Left ventricle myocardium superior (tissue), 1 donor: ENCODE data around the gene IRS2. TPM values are rescaled to one million over a fixed set of nuclear protein-coding genes. Genes with fewer than 3 reads are reported as not detected.

Source experiments
- ATAC-seq: fragments of 200-7000 bp; cut with Tn5 transposase; one replicate; pipeline ENCODE4 v1.9.1; 2020; ENCODE audit warnings: mild to moderate bottlenecking, moderate library complexity
- DNase-seq: peaks from one replicate; pipeline ENCODE4 v3.0.0-alpha.2; 2020
- intact Hi-C: fragments of 100-400 bp; cut with micrococcal nuclease; formaldehyde crosslinking; loops from one replicate; pipeline ENCODE4 v1.11.0; 2022
- total RNA-seq: library from RNA; stranded (reverse); fragmentation: NEBNext Ultra II Directional; extraction: Animal tissue kit (Norgen Biotek cat#: 25700); gene quantifications from one replicate; pipeline ENCODE4 v1.2.1, GENCODE V29; 2021
- donor health status: DM: no; HTN: yes; CAD: no; lungs with severe emphysema.

IRS2 gene
- total RNA-seq, 1 donor from 2014 or later: 11.3 TPM

- DNase-seq: no peak
- intact Hi-C loops: loop anchor here (10.0 kb wide), 1 partner anchor 818 kb away; no protein-coding TSS in a partner anchor
- ATAC-seq: no peak
Observed at GRCh38 chr13:109782823-109783431, 3.5 kb downstream of the IRS2 start.

- intact Hi-C loops: loop anchor here (10.0 kb wide), 1 partner anchor 817 kb away; no protein-coding TSS in a partner anchor
- ATAC-seq (no peak), DNase-seq (no peak)
Observed at GRCh38 chr13:109782066-109782822, 4.1 kb downstream of the IRS2 start.

GRCh38 chr13:109781384-109782065 lies 4.9 kb downstream of the IRS2 start:
- intact Hi-C loops: loop anchor here (10.0 kb wide), 1 partner anchor 817 kb away; no protein-coding TSS in a partner anchor
- no peak for DNase-seq

GRCh38 chr13:109780845-109781383 lies 5.5 kb downstream of the IRS2 start:
- no peak for ATAC-seq
- intact Hi-C loops: loop anchor here (10.0 kb wide), 1 partner anchor 816 kb away; no protein-coding TSS in a partner anchor
- no peak for DNase-seq

More at GRCh38 chr13:109781384-109782065, 4.9 kb downstream of the IRS2 start:
- no peak for ATAC-seq

DNA sequence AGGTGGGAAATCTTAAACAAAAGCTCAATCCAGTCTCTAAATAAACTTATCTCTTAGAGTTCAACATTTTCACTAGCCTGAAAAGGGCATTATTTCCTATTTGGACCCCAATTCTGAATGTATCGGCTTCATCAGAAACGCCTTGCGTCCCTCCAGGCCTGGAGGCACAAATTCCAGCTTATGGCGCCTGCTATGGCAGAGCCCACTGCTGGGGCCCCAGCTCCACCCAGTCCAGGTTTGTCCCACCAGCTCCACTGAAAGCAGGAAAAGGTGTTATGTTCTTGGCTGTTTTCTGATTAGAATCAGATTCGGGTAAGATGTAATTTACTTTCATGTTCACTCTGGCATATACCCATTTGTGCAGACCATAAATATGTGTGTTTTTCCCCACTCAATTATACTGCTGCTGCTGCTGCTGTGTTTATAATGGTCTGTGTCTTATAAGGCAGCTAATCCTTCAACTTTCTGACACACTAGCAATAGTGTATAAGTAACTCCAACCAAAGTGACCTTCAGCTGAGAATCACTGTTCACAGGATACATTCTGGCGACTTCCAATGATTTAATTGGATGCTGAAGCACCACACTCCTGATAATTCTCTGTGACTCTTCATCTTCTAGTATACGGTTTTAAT lies 6.4 kb downstream of the IRS2 start:
- intact Hi-C loops: loop anchor here (10.0 kb wide), 1 partner anchor 815 kb away; no protein-coding TSS in a partner anchor
- no peak for ATAC-seq

DNA sequence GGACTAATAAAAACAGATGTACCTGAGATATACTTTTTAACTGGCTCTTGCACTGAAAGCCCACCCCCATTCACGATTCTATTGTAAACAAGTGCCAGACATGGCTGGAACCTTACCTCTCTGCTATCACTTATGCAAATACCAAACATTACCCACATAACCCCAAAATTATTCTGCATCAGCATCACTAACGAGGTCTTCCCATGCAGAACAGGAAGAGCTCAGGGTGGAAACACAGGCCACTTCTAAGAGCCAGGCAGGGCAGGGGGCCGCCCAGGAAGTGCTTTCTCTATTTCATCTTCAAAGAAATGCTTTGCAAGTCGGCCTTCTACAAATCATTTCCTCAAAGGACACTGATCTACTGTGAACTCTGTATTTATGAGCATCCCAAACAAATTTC lies 7.3 kb downstream of the IRS2 start:
- DNase-seq (no peak), ATAC-seq (no peak)
- intact Hi-C loops: no loop called here

More for the DNA sequence above, 6.4 kb downstream of the IRS2 start:
- DNase-seq: no peak

GRCh38 chr13:109778102-109778542 lies 8.3 kb downstream of the IRS2 start:
- DNase-seq (no peak), ATAC-seq (peak; percentile 40)
- intact Hi-C loops: no loop called here

- no peak for DNase-seq
- ATAC-seq: no peak
- intact Hi-C loops: no loop called here
Observed at GRCh38 chr13:109776575-109776974, 9.8 kb downstream of the IRS2 start.

- intact Hi-C loops: no loop called here
Observed at GRCh38 chr13:109773786-109774185, 12.6 kb downstream of the IRS2 start.

GRCh38 chr13:109773276-109773675 lies 13.1 kb downstream of the IRS2 start:
- intact Hi-C loops: no loop called here
- ATAC-seq (no peak), DNase-seq (no peak)

More at GRCh38 chr13:109773786-109774185, 12.6 kb downstream of the IRS2 start:
- ATAC-seq: no peak
- no peak for DNase-seq

GRCh38 chr13:109771926-109772325 lies 14.5 kb downstream of the IRS2 start:
- intact Hi-C loops: no loop called here
- ATAC-seq (no peak), DNase-seq (no peak)

- ATAC-seq: no peak
- DNase-seq: no peak
- intact Hi-C loops: no loop called here
Observed at GRCh38 chr13:109770436-109770835, 15.9 kb downstream of the IRS2 start.

DNA sequence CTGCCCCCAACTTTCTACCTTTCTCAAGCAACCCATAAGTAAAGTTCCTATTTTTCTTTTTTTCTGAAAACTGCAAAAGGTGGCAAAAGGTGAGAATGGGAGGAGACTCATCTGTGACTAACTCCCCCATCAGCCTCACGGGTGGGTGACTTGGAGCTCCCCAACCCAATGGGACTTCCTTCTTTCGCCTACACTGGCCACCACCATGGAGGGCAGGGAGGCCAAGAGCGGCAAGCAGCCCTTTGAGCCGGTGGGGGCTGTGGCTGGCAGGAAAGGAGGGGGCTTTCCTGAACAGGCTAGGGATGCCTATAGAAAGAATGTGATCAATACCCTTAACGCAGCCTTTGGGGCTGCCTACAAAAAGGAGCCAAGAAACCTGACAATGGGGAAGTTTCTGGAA lies 16.5 kb downstream of the IRS2 start:
- DNase-seq (no peak), ATAC-seq (no peak)
- intact Hi-C loops: no loop called here

GRCh38 chr13:109769275-109769674 lies 17.1 kb downstream of the IRS2 start:
- intact Hi-C loops: no loop called here
- DNase-seq (no peak), ATAC-seq (no peak)

DNA sequence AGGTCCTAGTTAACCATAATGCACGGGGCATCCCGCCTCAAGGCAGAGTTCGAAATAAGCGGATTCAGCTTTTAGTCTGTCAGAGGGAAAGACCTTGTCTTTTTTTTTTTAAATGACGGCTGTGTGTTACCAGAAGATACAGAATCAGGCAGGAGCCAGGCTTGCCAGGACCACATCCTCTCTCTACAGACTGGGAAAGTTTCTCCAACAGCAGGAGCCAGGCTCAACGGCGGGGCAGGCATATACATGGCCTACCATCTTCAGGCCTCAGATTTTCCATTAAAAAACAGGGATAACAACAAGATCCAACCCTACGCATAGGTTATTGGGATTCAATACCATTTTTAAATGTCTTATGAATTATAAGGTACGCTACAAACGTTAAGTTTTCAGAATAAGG lies 17.8 kb downstream of the IRS2 start:
- ATAC-seq (no peak), DNase-seq (no peak)
- intact Hi-C loops: no loop called here

DNA sequence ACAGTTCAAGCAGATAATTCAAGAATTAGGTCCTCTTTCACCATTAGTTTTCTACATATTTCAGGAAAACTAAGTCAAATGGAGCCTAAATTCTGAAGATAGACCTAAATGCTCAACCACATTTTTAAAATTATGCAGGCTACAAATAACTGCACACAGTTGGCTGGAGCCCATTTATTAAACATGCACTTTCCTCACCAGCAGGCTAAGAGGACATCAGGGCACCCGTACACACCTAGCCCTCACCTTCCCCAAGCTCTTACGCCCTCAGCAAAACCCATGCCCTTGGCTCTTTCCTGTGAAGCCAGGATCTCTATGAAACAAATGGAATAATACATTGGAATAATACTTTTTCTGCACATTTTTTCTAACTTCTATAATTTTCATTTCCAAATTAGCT lies 18.2 kb downstream of the IRS2 start:
- intact Hi-C loops: no loop called here
- no peak for DNase-seq
- ATAC-seq: no peak

GRCh38 chr13:109767023-109767422 lies 19.4 kb downstream of the IRS2 start:
- intact Hi-C loops: no loop called here
- DNase-seq: no peak
- ATAC-seq: no peak

- intact Hi-C loops: no loop called here
- ATAC-seq (peak; percentile 67), DNase-seq (no peak)
Observed at GRCh38 chr13:109764470-109765291, 21.7 kb downstream of the IRS2 start.
